HepG2 (cell line): ENCODE measurements around the gene DOLK. TPM values are rescaled to one million over a fixed set of nuclear protein-coding genes. Genes with fewer than 3 reads are reported as not detected.

Experiments
- ETV5 ChIP-seq: IDR thresholded peaks from 2 replicates; pipeline ENCODE4 v1.6.1; 2018; ENCODE audit warnings: missing biosample characterization, missing genetic modification reagents, inconsistent platforms, borderline replicate concordance
- FOXP1 ChIP-seq, 2 experiments: fragments of 450-650 bp in 1 of 2; IDR thresholded peaks; 2 replicates each; pipeline ENCODE4 v1.6.1; 2017 to 2018; ENCODE audit warnings: antibody characterized with exemption in 1 of 2
- HDAC6 ChIP-seq: fragments of 200-600 bp; sonication (generic); IDR thresholded peaks from 2 replicates; pipeline ENCODE4 v1.7.0; 2017; ENCODE audit warnings: mild to moderate bottlenecking, antibody characterized with exemption, low read length, low read depth
- KDM6A ChIP-seq: IDR thresholded peaks from 2 replicates; pipeline ENCODE4 v1.6.1; 2016; ENCODE audit warnings: low read depth
- MEIS1 ChIP-seq: sonication (generic); formaldehyde crosslinking; IDR thresholded peaks from 2 replicates; pipeline ENCODE4 v1.9.0; 2021; ENCODE audit warnings: mild to moderate bottlenecking, missing genetic modification reagents, moderate library complexity, borderline replicate concordance
- MLXIP ChIP-seq: sonication (generic); formaldehyde crosslinking; IDR thresholded peaks from 2 replicates; pipeline ENCODE4 v1.9.0; 2021; ENCODE audit warnings: missing genetic modification reagents, borderline replicate concordance
- RBM22 ChIP-seq: fragments of 200-400 bp; formaldehyde crosslinking; optimal IDR thresholded peaks from 2 replicates; pipeline ENCODE3; 2017; ENCODE audit warnings: mild to moderate bottlenecking, low read length, moderate library complexity
- WIZ ChIP-seq: sonication (generic); formaldehyde crosslinking; IDR thresholded peaks from 2 replicates; pipeline ENCODE4 v1.5.1; 2020; ENCODE audit warnings: mild to moderate bottlenecking, missing genetic modification reagents
- ZHX2 ChIP-seq, 2 experiments: sonication (generic) in 1 of 2; formaldehyde crosslinking in 1 of 2; IDR thresholded peaks; 2 replicates each; pipeline versions ENCODE4 v1.6.1 to v1.9.0; 2014 to 2022; ENCODE audit warnings: antibody characterized with exemption in 1 of 2, borderline replicate concordance in 1 of 2, inconsistent platforms in 1 of 2, low read depth in 1 of 2, missing genetic modification reagents in 1 of 2
- ZNF639 ChIP-seq: conservative IDR thresholded peaks from 2 replicates; pipeline ENCODE4 v1.6.1; 2018; ENCODE audit warnings: missing genetic modification reagents
- ZNF674 ChIP-seq: sonication (generic); formaldehyde crosslinking; IDR thresholded peaks from 2 replicates; pipeline ENCODE4 v1.5.0; 2020; ENCODE audit warnings: low read depth, mild to moderate bottlenecking, missing genetic modification reagents
- ZNF724P ChIP-seq: sonication (generic); formaldehyde crosslinking; IDR thresholded peaks from 2 replicates; pipeline ENCODE4 v1.8.0; 2022; ENCODE audit warnings: missing genetic modification reagents, borderline replicate concordance
- ZNF816 ChIP-seq: sonication (generic); formaldehyde crosslinking; IDR thresholded peaks from 2 replicates; pipeline ENCODE4 v1.8.0; 2022; ENCODE audit warnings: missing genetic modification reagents, mild to moderate bottlenecking, borderline replicate concordance
- polyA plus RNA-seq, 8 experiments: library from polyadenylated mRNA; depleted of rRNA in 3 of 8; stranded (reverse) in 7 of 8; unstranded in 1 of 8; fragments of >200 nt; fragmentation: Illumina TruSeq in 4 of 8; extraction: Trizol in 4 of 8; gene quantifications; 2 replicates each; pipeline versions ENCODE4 v1.2.1 to v1.2.3, GENCODE V29; 2011 to 2016; ENCODE audit warnings: low read depth in 4 of 8, missing spikeins in 1 of 8, mixed read lengths in 1 of 8; ENCODE audit not compliant: insufficient read depth in 1 of 8
- total RNA-seq, 5 experiments: library from RNA; depleted of rRNA; stranded (reverse); fragments of >200 nt; fragmentation: Illumina TruSeq; extraction: Trizol; gene quantifications; 2 replicates each; pipeline ENCODE4 v1.2.3, GENCODE V29; 2016; ENCODE audit warnings: low read depth in 1 of 5

DOLK gene
- total and polyA plus RNA-seq, 2 of the 13 experiments (the other 11 are each of a cell fraction or from before 2014, with no cell fraction given): 15.4 to 18.7 TPM

GRCh38 chr9:128947527-128948301 is at the start of gene DOLK, which contains the start of gene NUP188 (continued):
- peak; percentile 31; the same call in 1 of the 2 replicates for TF ChIP-seq ETV5 (CRISPR knock-in tag)
- peak; percentile 75 for TF ChIP-seq ZHX2 (IDR thresholded peaks at IDR 0.05; ENCODE audit: low read depth)
- TF ChIP-seq ZHX2 (CRISPR knock-in tag; IDR thresholded peaks at IDR 0.05; ENCODE audit: borderline replicate concordance): 0 out of 2 replicates have a peak, but pooled peaks have one; percentile 26
- peak; percentile 48; the same call in 1 of the 2 replicates for TF ChIP-seq MEIS1 (CRISPR knock-in tag)
- TF ChIP-seq HDAC6: no peak
- no peak for TF ChIP-seq KDM6A
- no peak for TF ChIP-seq MLXIP (CRISPR knock-in tag)
- no peak for TF ChIP-seq WIZ
- no peak for TF ChIP-seq RBM22
- TF ChIP-seq ZNF639 (CRISPR knock-in tag): peak; percentile 63; the same call in 1 of the 2 replicates
- TF ChIP-seq FOXP1 (IDR thresholded peaks at IDR 0.05): no peak
- no peak for TF ChIP-seq FOXP1 (CRISPR knock-in tag; IDR thresholded peaks at IDR 0.05)
- no peak for TF ChIP-seq ZNF674 (CRISPR knock-in tag)
- peak; percentile 67; the same call in 1 of the 2 replicates for TF ChIP-seq ZNF816
- no peak for TF ChIP-seq ZNF724P (CRISPR knock-in tag)
